GM23338 (cell line): Measurements from ENCODE around the gene PTGFR. TPM values are rescaled to one million over a fixed set of nuclear protein-coding genes. Genes with fewer than 3 reads are reported as not detected.

Experiments used
- ATAC-seq: fragments of 200-7000 bp; cut with Tn5 transposase; 3 replicates; pipeline ENCODE4 v1.9.1; 2020
- DNase-seq: peaks from one replicate; pipeline ENCODE4 v3.0.0-alpha.2; 2015; ENCODE audit warnings: low spot score
- H2AFZ ChIP-seq: fragments of 200-600 bp; sonication (generic); 2 replicates; pipeline ENCODE4 v1.8.0; 2016; ENCODE audit warnings: antibody characterized with exemption, mild to moderate bottlenecking, moderate library complexity
- H3F3A ChIP-seq: fragments of 200-600 bp; sonication (generic); replicated peaks from 2 replicates; pipeline ENCODE4 v1.8.0; 2017; ENCODE audit warnings: antibody characterized with exemption, mixed run types, low read depth
- H3K27ac ChIP-seq: fragments of 200-600 bp; sonication (generic); 2 replicates; pipeline ENCODE4 v1.6.1; 2016; ENCODE audit warnings: low read depth
- H3K27me3 ChIP-seq: fragments of 200-600 bp; sonication (generic); 2 replicates; pipeline ENCODE4 v1.8.0; 2016; ENCODE audit warnings: mild to moderate bottlenecking, mixed run types, moderate library complexity; ENCODE audit not compliant: insufficient read depth
- H3K36me3 ChIP-seq: fragments of 200-600 bp; sonication (generic); 2 replicates; pipeline ENCODE4 v1.8.0; 2016; ENCODE audit warnings: mild to moderate bottlenecking; ENCODE audit not compliant: insufficient read depth
- H3K4me1 ChIP-seq: fragments of 200-600 bp; sonication (generic); 2 replicates; pipeline ENCODE4 v1.8.0; 2016; ENCODE audit warnings: mild to moderate bottlenecking, moderate library complexity; ENCODE audit not compliant: insufficient read depth
- H3K4me2 ChIP-seq: fragments of 200-600 bp; sonication (generic); 2 replicates; pipeline ENCODE4 v1.7.1; 2017; ENCODE audit warnings: mixed run types
- H3K4me3 ChIP-seq: fragments of 200-600 bp; sonication (generic); 2 replicates; pipeline ENCODE4 v1.6.1; 2016; ENCODE audit warnings: mixed run types
- H3K79me2 ChIP-seq: fragments of 200-600 bp; sonication (generic); replicated peaks from 2 replicates; pipeline ENCODE4 v1.8.0; 2017; ENCODE audit warnings: mild to moderate bottlenecking; ENCODE audit not compliant: insufficient read depth
- H3K9me2 ChIP-seq: fragments of 200-600 bp; sonication (generic); 2 replicates; pipeline ENCODE4 v1.8.0; 2017; ENCODE audit not compliant: insufficient read depth
- H4K20me1 ChIP-seq: fragments of 200-600 bp; sonication (generic); replicated peaks from 2 replicates; pipeline ENCODE4 v1.8.0; 2017; ENCODE audit warnings: mild to moderate bottlenecking; ENCODE audit not compliant: insufficient read depth
- H3K27ac Mint-ChIP-seq: 2 replicates; pipeline ENCODE4 v1.8.0; 2020; ENCODE audit warnings: inconsistent platforms, mild to moderate bottlenecking, moderate library complexity, mixed read lengths
- H3K27me3 Mint-ChIP-seq: 3 replicates; pipeline ENCODE4 v1.8.0; 2022; ENCODE audit warnings: low read depth, mild to moderate bottlenecking, moderate library complexity, mixed read lengths, inconsistent platforms; ENCODE audit not compliant: insufficient read depth, poor library complexity
- H3K36me3 Mint-ChIP-seq: 3 replicates; pipeline ENCODE4 v1.8.0; 2021; ENCODE audit warnings: low read depth, mild to moderate bottlenecking, inconsistent platforms, moderate library complexity, mixed read lengths
- H3K4me1 Mint-ChIP-seq: 3 replicates; pipeline ENCODE4 v1.8.0; 2020; ENCODE audit warnings: mild to moderate bottlenecking, inconsistent platforms, mixed read lengths
- H3K4me3 Mint-ChIP-seq: 3 replicates; pipeline ENCODE4 v1.8.0; 2021; ENCODE audit warnings: moderate library complexity, mild to moderate bottlenecking, inconsistent platforms, mixed read lengths
- H3K9me3 Mint-ChIP-seq: 3 replicates; pipeline ENCODE4 v1.8.0; 2020; ENCODE audit warnings: moderate library complexity, mild to moderate bottlenecking, inconsistent platforms, mixed read lengths
- CREB1 ChIP-seq: fragments of 250-450 bp; sonication (Bioruptor Pico); IDR thresholded peaks from 2 replicates; pipeline ENCODE4 v1.5.0; 2020; ENCODE audit warnings: low read depth, mild to moderate bottlenecking, moderate library complexity
- ETS1 ChIP-seq: IDR thresholded peaks from 2 replicates; pipeline ENCODE4 v1.6.1; 2016; ENCODE audit warnings: antibody characterized with exemption
- EZH2 ChIP-seq: fragments of 200-600 bp; sonication (generic); IDR thresholded peaks from one replicate; pipeline ENCODE4 v1.8.0; 2017; ENCODE audit warnings: antibody characterized with exemption, mild to moderate bottlenecking, low read depth; ENCODE audit not compliant: unreplicated experiment
- EZH2phosphoT487 ChIP-seq: fragments of 200-600 bp; sonication (generic); IDR thresholded peaks from one replicate; pipeline ENCODE4 v1.8.1; 2018; ENCODE audit warnings: antibody characterized with exemption; ENCODE audit not compliant: unreplicated experiment
- JUNB ChIP-seq: IDR thresholded peaks from one replicate; pipeline ENCODE4 v1.6.1; 2016; ENCODE audit warnings: antibody characterized with exemption; ENCODE audit not compliant: unreplicated experiment
- NANOG ChIP-seq: IDR thresholded peaks from 2 replicates; pipeline ENCODE4 v1.6.1; 2016; ENCODE audit warnings: antibody characterized with exemption, borderline replicate concordance
- POLR2AphosphoS5 ChIP-seq: IDR thresholded peaks from 2 replicates; pipeline ENCODE4 v1.6.1; 2016; ENCODE audit warnings: antibody characterized with exemption, low read depth
- STAT1 ChIP-seq: IDR thresholded peaks from one replicate; pipeline ENCODE4 v1.6.1; 2016; ENCODE audit warnings: antibody characterized with exemption; ENCODE audit not compliant: unreplicated experiment
- ZNF114 ChIP-seq: fragments of 250-450 bp; sonication (Bioruptor Pico); IDR thresholded peaks from 2 replicates; pipeline ENCODE4 v1.5.0; 2020; ENCODE audit warnings: mild to moderate bottlenecking, moderate library complexity
- ZNF331 ChIP-seq: fragments of 250-450 bp; sonication (Bioruptor Pico); IDR thresholded peaks from 2 replicates; pipeline ENCODE4 v1.5.0; 2020; ENCODE audit warnings: low read depth, mild to moderate bottlenecking, moderate library complexity
- polyA plus RNA-seq: library from polyadenylated mRNA; unstranded; fragments of >200 nt; fragmentation: Nextera tagmentation; extraction: Ambion mirVana; gene quantifications from 2 replicates; pipeline ENCODE4 v1.2.1, GENCODE V29; 2016
- total RNA-seq: library from RNA; depleted of rRNA; stranded (reverse); fragments of >200 nt; shearing (Covaris generic); gene quantifications from 2 replicates; pipeline ENCODE4 v1.2.3, GENCODE V29; 2014
- TF ChIP-seq, protein P1 (sequence below): fragments of 250-450 bp; sonication (Bioruptor Pico); IDR thresholded peaks from 2 replicates; pipeline ENCODE4 v1.5.0; 2020; ENCODE audit warnings: mild to moderate bottlenecking, moderate library complexity
- TF ChIP-seq, protein P2 (sequence below): IDR thresholded peaks from one replicate; pipeline ENCODE4 v1.6.1; 2018; ENCODE audit warnings: antibody characterized with exemption; ENCODE audit not compliant: unreplicated experiment
- TF ChIP-seq, protein P3 (sequence below), 2 experiments: fragments of 200-600 bp in 1 of 2; sonication (generic) in 1 of 2; conservative IDR thresholded peaks; 2 replicates each; pipeline versions ENCODE4 v1.5.1 to v1.6.1; 2016 to 2017; ENCODE audit warnings: antibody characterized with exemption in 2 of 2, low read depth in 2 of 2, mild to moderate bottlenecking in 2 of 2, moderate library complexity in 1 of 2

The PTGFR gene
- total and polyA plus RNA-seq, 2 experiments from 2014 or later: 0.24 TPM; not detected in 1

- ATAC-seq: no peak
- H3K4me3 Mint-ChIP-seq: no peak overlapping the region
- peaks cover 2% of the 10 kb centered on the region for H3K9me3 Mint-ChIP-seq
- DNase-seq: no peak
- Histone ChIP-seq H3K36me3 (no peaks in the 10 kb centered on the region), H2AFZ (no peak overlapping the region), H3K9me2 (no peaks in the 10 kb centered on the region), H3K4me2 (no peak overlapping the region), H4K20me1 (no peaks in the 10 kb centered on the region), H3K4me1 (no peaks in the 10 kb centered on the region), H3K27ac (no peak overlapping the region), H3K79me2 (no peaks in the 10 kb centered on the region), H3K27me3 (no peaks in the 10 kb centered on the region), H3F3A (no peaks in the 10 kb centered on the region), H3K4me3 (no peak overlapping the region)
- no peaks in the 10 kb centered on the region for H3K4me1 Mint-ChIP-seq
- TF ChIP-seq JUNB (no peak), EZH2phosphoT487 (no peak), NANOG (no peak), ZNF331 (no peak), STAT1 (no peak), CREB1 (CRISPR knock-in tag) (no peak), ETS1 (no peak), ZNF114 (CRISPR knock-in tag) (no peak), POLR2AphosphoS5 (no peak), EZH2 (no peak)
- TF ChIP-seq, protein P1, sequence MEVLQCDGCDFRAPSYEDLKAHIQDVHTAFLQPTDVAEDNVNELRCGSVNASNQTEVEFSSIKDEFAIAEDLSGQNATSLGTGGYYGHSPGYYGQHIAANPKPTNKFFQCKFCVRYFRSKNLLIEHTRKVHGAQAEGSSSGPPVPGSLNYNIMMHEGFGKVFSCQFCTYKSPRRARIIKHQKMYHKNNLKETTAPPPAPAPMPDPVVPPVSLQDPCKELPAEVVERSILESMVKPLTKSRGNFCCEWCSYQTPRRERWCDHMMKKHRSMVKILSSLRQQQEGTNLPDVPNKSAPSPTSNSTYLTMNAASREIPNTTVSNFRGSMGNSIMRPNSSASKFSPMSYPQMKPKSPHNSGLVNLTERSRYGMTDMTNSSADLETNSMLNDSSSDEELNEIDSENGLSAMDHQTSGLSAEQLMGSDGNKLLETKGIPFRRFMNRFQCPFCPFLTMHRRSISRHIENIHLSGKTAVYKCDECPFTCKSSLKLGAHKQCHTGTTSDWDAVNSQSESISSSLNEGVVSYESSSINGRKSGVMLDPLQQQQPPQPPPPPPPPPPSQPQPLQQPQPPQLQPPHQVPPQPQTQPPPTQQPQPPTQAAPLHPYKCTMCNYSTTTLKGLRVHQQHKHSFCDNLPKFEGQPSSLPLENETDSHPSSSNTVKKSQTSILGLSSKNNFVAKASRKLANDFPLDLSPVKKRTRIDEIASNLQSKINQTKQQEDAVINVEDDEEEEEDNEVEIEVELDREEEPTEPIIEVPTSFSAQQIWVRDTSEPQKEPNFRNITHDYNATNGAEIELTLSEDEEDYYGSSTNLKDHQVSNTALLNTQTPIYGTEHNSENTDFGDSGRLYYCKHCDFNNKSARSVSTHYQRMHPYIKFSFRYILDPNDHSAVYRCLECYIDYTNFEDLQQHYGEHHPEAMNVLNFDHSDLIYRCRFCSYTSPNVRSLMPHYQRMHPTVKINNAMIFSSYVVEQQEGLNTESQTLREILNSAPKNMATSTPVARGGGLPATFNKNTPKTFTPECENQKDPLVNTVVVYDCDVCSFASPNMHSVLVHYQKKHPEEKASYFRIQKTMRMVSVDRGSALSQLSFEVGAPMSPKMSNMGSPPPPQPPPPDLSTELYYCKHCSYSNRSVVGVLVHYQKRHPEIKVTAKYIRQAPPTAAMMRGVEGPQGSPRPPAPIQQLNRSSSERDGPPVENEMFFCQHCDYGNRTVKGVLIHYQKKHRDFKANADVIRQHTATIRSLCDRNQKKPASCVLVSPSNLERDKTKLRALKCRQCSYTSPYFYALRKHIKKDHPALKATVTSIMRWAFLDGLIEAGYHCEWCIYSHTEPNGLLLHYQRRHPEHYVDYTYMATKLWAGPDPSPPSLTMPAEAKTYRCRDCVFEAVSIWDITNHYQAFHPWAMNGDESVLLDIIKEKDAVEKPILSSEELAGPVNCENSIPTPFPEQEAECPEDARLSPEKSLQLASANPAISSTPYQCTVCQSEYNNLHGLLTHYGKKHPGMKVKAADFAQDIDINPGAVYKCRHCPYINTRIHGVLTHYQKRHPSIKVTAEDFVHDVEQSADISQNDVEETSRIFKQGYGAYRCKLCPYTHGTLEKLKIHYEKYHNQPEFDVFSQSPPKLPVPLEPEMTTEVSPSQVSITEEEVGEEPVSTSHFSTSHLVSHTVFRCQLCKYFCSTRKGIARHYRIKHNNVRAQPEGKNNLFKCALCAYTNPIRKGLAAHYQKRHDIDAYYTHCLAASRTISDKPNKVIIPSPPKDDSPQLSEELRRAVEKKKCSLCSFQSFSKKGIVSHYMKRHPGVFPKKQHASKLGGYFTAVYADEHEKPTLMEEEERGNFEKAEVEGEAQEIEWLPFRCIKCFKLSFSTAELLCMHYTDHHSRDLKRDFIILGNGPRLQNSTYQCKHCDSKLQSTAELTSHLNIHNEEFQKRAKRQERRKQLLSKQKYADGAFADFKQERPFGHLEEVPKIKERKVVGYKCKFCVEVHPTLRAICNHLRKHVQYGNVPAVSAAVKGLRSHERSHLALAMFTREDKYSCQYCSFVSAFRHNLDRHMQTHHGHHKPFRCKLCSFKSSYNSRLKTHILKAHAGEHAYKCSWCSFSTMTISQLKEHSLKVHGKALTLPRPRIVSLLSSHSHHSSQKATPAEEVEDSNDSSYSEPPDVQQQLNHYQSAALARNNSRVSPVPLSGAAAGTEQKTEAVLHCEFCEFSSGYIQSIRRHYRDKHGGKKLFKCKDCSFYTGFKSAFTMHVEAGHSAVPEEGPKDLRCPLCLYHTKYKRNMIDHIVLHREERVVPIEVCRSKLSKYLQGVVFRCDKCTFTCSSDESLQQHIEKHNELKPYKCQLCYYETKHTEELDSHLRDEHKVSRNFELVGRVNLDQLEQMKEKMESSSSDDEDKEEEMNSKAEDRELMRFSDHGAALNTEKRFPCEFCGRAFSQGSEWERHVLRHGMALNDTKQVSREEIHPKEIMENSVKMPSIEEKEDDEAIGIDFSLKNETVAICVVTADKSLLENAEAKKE (CRISPR knock-in tag): no peak
- TF ChIP-seq, protein P2, sequence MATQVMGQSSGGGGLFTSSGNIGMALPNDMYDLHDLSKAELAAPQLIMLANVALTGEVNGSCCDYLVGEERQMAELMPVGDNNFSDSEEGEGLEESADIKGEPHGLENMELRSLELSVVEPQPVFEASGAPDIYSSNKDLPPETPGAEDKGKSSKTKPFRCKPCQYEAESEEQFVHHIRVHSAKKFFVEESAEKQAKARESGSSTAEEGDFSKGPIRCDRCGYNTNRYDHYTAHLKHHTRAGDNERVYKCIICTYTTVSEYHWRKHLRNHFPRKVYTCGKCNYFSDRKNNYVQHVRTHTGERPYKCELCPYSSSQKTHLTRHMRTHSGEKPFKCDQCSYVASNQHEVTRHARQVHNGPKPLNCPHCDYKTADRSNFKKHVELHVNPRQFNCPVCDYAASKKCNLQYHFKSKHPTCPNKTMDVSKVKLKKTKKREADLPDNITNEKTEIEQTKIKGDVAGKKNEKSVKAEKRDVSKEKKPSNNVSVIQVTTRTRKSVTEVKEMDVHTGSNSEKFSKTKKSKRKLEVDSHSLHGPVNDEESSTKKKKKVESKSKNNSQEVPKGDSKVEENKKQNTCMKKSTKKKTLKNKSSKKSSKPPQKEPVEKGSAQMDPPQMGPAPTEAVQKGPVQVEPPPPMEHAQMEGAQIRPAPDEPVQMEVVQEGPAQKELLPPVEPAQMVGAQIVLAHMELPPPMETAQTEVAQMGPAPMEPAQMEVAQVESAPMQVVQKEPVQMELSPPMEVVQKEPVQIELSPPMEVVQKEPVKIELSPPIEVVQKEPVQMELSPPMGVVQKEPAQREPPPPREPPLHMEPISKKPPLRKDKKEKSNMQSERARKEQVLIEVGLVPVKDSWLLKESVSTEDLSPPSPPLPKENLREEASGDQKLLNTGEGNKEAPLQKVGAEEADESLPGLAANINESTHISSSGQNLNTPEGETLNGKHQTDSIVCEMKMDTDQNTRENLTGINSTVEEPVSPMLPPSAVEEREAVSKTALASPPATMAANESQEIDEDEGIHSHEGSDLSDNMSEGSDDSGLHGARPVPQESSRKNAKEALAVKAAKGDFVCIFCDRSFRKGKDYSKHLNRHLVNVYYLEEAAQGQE: no peak
- TF ChIP-seq, protein P3, sequence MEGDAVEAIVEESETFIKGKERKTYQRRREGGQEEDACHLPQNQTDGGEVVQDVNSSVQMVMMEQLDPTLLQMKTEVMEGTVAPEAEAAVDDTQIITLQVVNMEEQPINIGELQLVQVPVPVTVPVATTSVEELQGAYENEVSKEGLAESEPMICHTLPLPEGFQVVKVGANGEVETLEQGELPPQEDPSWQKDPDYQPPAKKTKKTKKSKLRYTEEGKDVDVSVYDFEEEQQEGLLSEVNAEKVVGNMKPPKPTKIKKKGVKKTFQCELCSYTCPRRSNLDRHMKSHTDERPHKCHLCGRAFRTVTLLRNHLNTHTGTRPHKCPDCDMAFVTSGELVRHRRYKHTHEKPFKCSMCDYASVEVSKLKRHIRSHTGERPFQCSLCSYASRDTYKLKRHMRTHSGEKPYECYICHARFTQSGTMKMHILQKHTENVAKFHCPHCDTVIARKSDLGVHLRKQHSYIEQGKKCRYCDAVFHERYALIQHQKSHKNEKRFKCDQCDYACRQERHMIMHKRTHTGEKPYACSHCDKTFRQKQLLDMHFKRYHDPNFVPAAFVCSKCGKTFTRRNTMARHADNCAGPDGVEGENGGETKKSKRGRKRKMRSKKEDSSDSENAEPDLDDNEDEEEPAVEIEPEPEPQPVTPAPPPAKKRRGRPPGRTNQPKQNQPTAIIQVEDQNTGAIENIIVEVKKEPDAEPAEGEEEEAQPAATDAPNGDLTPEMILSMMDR (conservative IDR thresholded peaks at IDR 0.05; ENCODE audit: low read depth in 2 of 2): no peak
- H3K27ac Mint-ChIP-seq: no peak overlapping the region
- H3K36me3 Mint-ChIP-seq: peaks cover 2% of the 10 kb centered on the region; the same call in 2 of the 3 replicates
- H3K27me3 Mint-ChIP-seq: no peaks in the 10 kb centered on the region
These were observed 45.7 kb downstream of the PTGFR start for GRCh38 chr1:78536427-78536826.
